Measurements from ENCODE around the gene PGAM2.

Gene PGAM2

DNA sequence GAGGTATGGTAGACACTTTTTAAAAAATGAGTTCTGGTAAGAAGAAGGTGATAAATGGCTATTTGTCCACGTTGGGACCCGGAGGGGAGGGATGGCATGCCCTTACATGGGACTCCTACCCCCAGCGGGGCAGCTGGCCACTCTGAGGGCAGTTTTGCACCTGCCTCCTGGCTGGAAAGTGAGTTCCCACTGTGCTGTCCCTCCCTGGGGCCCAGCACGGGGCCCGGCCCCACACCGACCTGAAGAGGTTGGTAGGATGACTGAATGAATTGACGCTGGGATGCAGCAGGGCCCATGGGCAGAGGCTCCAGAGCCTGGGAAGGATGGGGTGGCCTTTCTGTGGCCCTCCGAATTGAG is 38.2 kb upstream of the PGAM2 start:
- no peak for DNase-seq

DNA sequence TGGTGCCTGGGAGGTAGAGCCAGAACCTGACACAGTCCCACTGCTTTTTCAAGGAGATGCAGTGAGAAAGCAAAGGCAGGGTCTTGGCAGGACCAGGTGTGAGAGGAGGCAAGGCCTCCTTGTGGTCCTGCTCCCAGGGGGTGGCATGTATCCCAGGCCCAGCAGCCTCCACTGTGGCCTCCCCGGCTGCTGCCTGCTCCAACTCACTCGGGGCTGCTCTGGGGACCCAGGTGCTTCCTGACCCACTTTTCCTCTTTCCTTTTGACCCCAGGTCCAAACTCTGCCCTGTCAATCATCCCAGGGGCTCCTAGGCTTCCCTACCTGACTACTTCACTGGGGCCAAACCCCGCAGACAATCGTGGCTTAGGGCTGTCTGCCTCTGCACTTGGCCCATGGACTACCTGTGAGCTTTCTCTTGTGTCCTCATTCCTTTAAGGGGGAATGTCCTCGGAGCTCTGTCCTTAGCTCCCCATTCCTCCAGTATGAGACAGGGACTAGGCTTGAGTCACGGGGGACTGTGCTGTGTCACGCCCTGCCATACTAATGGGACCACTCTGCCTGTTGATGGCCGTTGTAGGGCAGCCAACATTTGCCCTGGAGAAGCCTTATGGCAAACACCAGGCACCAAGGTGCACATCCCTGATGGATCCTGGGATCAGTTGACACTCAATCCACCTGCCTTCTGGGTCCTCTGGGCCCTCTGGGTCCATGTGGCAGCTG is 37.6 kb upstream of the PGAM2 start:
- DNase-seq: no peak

- DNase-seq: no peak
These were observed 36.8 kb upstream of the PGAM2 start for GRCh38 chr7:44101966-44102845.

DNA sequence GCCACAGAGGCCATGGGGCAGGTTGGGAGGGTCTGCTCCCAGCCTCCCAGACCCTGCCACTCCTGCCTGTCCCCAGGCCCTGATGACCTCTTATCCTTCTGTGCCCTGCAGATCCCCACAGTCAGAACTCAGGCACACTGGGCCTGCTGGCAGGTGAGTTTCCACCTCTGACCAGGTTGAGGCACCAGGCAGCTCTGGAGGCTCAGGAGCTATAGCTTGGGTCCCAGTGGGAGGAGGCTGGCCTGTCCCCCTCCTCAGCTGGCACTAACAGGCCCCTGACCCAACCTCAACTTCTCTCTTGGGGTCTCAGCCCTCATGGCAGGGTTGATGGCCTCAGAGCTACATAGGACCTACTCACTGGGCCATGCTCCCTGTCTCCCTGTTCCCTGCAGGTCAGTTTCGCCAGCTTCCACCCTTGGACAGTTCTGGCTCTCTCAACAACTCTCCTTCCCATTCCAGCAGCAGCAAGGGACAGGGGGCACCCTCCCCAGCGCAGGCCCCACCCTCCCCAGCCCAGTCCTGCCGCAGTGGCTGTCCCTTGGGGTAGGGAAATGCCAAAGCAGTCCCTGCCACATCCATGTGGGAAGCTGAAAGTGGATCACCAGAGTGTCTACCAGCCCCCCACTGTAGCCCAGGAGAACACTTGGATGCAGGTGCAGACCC is 36.1 kb upstream of the PGAM2 start:
- DNase-seq: no peak

DNA sequence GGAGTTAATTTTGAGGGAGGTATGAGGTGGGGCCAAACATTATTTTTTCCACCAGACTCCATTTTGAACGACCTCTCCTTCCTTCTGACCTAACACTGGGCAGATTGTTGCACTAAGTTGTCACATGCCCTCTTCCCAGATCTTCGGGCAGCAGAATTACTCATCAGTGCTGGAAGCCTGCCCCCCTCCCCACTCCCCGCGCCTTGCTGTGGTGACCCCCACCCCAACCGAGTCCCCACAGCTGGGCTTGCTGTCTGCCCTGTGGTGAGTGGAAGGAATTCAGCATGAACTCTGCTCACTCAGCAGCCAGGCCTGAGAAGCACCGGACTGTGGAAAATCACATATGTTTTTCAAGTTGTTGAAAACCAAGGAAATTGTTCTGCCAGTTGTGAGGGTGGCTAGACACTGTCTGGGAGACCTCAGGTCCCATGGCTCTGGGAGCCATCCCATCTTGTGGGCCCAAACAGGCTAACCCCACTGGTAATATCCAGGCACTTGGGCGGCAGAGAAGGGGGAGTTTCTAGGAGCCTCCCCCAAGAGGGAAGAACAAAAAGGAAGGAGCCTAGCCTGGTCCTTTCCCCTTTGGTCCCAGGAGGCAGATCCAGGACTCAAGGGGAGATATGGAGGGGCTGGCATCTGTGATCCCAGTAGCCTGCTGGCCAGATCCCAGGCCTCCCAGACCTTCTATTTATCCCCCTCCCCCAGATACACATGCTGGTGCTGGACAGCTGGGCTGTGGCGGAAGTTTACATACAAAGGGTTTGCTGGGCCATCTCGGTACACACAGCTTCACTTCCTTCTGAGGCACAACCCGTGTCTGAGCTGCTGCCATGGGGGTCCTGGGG is 35.3 kb upstream of the PGAM2 start:
- no peak for DNase-seq

DNA sequence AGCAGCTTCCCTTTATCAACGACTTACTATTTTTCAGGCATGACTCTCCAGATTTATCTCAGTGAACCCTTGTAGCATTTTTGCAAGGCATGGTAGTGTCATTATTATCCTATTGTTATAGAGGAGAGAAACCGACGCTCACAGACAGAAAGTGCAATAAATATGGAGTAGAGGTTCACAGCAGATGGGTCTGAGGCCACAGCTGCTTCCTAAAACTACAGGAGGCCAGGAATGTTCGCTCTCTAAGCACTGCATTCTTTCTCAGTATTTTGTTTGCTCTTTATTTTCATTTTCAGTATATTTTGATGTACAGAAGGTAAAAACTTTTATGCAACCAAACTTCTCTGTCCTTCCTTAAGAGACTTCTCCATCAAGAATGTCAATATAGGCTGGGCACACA is 34.3 kb upstream of the PGAM2 start:
- DNase-seq: no peak

- no peak for DNase-seq
These were observed 33.0 kb upstream of the PGAM2 start for GRCh38 chr7:44098092-44099068.

DNA sequence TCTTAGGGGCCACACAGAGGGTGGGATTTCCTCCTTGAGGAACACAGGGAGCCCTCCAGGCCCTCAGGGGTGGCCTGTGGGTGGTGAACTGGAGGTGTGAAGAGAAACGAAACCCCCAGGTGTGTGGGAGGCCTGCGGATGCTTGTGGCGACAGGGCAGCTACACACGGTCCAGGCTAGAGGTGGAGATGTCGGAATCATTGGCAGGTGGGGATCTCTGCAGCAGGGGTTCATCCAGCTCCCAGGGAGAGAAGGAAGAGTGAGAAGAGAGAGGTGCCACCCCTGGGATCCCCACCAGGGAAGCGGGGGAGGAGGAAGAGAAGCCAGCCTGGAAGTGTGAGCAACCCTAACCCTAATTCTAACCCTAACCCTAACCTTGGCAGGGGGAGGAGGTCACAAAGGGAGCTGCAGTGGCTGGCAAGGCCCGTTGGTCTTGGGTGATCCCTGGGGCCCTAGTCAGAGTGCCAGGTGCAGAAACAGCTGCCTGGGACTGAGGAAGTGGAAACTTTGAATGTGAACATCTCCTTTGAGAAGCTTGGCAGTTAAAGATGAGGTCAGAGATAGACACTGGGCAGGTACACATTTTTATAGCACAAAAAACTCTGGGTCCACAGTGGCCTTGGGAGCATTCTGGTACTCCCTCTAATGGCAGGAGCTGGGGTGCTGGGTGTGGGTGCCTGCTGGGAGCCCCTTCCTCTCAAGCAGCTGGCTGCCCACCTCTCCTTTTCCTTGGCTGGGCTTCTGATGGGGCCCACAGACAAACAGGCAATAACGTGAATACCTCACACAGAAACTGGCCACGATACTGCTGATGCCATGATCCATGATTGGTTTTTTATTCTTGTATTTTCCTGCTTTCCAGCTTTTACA is 31.9 kb upstream of the PGAM2 start:
- DNase-seq: no peak

- DNase-seq: no peak
These were observed 31.0 kb upstream of the PGAM2 start for GRCh38 chr7:44096326-44096881.

DNA sequence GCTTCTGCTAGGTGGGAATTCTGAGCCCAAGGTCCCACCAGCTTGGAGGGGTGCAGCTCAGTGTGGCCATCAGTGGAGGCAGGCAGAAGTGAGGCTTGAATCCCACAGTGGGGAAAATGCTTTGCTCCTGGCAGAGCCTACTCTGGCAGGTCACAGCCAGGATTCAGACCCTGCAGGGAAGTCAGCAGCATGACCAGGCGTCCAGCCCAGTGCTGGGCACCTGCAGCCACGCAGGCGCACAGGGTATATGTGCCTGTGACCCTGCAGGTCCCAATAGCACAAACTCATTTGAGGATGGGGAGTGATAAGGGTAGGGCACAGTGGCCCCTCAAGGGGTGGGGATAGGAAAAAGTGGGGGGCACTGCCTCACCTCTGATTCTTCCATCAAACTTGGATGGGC is 30.4 kb upstream of the PGAM2 start:
- DNase-seq: no peak

- no peak for DNase-seq
These were observed 29.7 kb upstream of the PGAM2 start for GRCh38 chr7:44094883-44095592.

DNA sequence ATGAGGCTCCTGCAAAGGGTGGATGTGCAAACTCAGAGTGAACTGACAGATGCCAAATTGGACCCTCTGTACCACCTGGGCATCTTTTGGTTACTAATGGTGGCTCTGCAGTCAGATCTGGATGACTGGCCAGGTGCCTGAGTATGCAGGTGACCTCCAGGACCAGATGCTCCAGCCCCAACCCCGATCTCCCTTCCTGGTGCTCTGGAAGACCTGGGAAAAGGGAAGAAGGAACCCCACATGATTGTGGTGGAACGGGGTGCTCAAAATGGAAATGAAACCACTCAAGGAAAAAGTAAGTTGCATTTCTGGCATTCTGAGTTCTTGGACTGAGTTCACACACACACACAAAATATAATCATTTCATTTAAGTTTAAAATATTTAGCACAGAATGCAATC is 29.0 kb upstream of the PGAM2 start:
- no peak for DNase-seq

- no peak for DNase-seq
These were observed 27.8 kb upstream of the PGAM2 start for GRCh38 chr7:44093102-44093641.

DNA sequence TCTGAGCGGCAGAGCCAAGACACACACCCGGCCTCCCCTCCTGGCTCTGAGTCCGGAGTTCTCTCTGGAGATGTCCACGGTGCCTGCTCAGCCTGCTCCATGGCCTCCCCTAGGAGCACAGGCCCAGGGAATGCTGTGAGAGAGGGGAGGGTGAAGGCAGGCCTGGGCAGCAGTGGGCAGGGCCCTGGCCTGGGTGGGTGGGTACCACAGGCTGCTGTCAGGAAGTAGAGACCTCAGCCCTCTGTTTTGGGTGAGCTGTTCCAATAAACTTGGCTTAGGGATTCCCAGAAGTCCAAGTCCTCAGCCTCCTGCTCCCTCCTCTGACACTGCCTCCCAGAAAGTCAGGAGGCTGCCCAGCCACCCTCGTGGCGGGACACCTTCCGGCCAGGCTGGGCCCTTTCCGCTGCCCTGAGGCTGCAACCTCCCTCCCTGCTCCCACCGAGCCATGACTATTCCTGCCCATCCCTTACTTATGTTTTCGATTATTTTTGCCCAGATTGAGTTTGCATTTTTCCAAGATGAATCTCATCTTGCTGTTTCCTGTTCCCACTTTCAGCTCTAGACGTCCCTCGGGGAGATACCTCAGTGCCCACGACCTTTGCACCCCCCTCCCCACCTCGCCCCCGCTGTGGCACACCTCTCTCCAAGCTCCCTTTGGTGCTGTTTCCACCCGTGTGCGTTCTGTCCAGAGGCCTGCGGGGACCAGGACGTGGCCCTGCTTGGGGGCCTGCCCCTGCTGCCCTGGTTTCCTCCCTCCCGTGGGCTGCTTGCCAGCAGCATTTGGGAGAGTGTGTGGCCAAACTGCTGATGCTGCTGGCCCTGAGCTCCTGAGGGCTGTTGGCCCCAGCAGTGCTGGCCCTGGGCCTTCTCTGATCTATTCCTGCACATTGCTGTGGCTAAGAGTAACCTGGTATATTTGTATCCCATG is 22.8 kb upstream of the PGAM2 start:
- no peak for DNase-seq

- no peak for DNase-seq
These were observed 21.3 kb upstream of the PGAM2 start for GRCh38 chr7:44086627-44087026.

GRCh38 chr7:44085546-44085945 is 20.2 kb upstream of the PGAM2 start:
- no peak for DNase-seq

- DNase-seq: no peak
These were observed 19.3 kb upstream of the PGAM2 start for GRCh38 chr7:44084701-44085100.

DNA sequence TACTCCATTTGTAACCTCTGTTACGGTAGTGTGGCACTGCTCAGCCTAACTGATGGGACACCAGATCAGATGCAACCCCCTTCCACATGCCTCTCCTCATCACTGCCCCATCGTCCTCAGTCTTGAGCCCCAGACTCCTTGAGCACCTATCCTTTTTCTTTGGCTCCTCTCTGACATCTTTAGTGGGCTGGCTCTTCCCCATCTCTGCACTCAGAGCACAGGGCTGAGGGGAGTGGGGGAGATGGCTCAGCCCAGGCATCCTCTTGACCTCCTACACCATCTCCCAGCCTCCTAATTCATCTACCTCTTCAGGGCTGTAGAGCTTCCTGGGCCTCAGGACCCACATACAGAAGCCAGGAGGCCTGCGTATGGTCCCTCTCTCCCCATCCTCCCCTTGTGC is 18.4 kb upstream of the PGAM2 start:
- DNase-seq: no peak
